GF-D8 (cell line): Measurements from ENCODE around the gene FGF4.
"Not testable (repeated sequence)": the region's sequence is repeated elsewhere in the genome, so short reads cannot be mapped to it uniquely, and the experiment has no call there.

Experiments
- DNase-seq: peaks from one replicate; lab custom pipeline; 2025; lab: John Stamatoyannopoulos, UW

FGF4 gene

DNA sequence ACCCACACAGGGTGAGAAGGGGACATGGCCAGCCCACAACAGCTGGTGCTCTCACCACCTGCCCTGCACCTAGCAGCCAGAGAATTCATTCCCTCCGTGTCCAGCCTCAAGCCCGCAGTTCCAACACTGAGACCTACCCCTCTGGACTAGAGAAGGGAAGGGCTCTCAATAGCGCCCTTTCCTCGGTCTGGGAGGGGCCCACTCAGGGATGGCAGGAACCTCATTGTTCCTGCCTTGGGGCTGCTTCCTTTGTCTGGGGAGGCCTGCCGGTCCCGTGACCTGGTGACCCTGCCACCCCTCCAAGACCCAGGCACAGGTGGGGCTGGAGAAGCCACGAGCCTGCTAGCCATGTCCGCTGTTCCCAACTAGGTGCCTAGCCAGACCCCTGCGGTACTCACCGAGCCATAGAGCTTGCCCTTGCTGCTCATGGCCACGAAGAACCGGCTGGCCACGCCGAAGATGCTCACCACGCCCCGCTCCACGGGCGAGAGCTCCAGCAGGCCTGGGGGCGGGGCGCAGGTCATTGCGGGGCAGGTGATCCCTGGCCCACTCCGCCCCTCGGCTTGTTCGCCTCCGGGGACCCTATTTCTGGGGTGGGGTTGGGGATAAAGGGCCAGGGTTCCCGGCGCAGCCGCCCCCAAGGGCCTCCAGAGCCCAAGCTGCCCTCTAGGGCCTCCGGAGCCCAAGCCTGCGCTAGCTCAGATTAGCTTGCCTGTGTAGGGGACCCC lies 1.4 kb downstream of the FGF4 start:
- no peak for DNase-seq

DNA sequence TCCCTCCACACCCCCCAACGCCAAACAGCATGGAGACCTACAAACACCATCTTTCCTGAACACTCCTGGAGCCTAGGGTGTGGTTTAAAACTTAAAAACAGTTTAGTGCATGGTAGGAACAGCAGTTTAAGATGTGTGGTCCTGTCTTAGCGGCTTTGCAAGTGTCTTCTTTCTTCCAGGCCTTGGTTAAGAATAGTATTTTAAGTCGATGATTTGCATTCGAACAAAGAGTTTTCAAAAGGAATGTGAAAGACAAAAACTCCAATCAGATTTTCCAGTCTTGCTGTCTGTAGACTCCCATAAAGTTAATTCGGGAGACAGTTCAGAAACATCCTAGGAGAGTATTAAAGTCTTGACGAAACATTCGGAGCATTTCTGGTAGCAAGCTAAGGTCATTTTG lies 3.7 kb downstream of the FGF4 start:
- no peak for DNase-seq

DNA sequence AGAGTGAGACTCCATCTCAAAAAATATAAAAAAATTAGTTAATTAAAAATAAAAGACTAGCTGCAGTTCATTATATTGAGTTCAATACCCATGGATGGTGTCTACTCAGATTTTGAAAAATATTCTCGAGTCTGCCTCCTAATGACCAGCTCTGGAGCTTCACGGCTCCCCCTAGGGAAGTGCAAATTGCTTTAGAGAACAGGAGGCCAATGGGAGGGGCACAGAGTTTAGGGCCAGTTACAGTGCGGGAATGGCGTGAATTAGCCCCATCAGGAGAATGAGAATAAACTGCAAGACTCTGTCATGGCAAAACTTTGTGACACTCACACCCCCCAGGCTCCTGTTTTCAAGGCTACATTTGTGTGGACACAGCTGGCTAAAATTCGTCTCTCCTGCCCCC lies 4.6 kb downstream of the FGF4 start:
- DNase-seq, result no peak

DNA sequence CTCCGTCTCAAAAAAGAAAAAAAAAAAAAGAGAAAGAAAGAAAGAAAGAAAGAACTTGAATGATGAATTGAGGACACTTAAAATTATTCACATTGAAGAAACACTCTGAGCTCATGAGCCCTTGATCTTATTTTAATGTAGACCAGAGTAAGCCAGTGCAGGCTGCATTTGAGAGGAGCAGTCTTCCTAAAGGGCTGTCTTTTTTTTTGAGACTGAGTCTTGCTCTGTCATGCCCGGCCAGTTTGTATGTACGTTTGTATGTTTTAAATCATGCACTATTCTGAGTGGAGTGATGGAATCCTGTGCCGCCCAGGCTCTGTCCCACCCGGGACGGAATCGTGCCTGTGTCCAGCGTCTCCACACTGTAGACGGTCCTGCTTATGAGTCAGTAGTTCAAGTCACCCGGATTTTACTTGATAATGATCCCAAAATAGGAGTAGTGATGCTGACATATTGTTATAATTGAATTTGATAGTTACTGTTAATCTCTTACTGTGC lies 9.6 kb downstream of the FGF4 start:
- DNase-seq, result no peak

DNA sequence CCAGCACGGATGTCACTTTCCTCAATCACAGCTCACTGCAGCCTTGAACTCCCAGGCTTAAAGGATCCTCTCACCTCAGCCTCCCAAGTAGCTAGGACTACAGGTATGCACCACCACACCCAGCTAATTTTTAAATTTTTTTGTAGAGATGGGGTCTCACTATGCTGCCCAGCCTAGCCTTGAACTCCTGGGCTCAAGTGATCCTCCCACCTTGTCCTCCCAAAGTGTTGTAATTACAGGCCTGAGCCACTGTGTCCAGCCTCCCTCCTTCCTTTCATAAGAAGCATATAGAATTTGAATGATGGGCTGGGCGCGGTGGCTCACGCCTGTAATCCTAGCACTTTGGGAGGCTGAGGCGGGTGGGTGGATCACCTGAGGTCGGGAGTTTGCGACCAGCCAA lies 10.2 kb downstream of the FGF4 start:
- not testable (repeated sequence) for DNase-seq

DNA sequence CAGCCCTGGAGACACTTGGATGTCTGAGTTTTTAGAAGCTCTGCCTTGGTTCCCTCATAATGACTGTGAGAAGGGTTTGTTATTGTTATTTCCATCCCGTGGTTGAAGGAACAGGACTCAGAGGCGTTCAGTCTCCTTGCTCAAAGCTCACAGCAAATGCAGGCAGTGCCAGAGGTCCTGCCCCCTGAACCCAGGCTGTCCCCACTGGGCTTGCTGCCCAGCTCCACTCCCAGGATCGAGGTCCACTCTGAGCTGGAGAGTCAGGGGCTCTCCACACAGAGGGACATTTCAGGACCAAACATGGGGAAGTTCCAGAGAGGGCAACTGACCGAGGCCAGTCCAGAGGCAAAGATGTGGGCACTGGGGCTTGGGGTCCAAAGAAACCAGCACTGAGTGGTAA lies 14.8 kb downstream of the FGF4 start:
- no peak for DNase-seq

DNA sequence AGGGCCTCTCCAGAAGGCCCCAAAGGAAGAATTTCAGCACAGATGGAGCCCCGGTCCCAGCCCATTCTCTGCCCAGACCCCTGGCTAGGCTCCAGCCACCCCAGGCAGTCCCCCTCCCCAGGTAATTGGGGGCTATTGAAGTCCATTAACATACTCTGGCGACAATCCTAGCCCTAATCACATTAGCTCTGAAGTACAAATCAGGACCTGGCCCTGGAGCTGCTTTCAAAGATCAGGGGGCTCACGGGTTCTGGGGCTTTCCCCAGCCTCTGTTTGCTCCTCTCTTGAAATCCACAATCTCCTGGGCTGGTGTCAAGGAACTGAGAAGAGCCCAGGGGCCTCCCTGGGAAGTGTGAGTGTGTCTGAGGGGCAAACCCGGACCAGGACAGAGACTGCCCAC lies 22.3 kb downstream of the FGF4 start:
- no peak for DNase-seq

DNA sequence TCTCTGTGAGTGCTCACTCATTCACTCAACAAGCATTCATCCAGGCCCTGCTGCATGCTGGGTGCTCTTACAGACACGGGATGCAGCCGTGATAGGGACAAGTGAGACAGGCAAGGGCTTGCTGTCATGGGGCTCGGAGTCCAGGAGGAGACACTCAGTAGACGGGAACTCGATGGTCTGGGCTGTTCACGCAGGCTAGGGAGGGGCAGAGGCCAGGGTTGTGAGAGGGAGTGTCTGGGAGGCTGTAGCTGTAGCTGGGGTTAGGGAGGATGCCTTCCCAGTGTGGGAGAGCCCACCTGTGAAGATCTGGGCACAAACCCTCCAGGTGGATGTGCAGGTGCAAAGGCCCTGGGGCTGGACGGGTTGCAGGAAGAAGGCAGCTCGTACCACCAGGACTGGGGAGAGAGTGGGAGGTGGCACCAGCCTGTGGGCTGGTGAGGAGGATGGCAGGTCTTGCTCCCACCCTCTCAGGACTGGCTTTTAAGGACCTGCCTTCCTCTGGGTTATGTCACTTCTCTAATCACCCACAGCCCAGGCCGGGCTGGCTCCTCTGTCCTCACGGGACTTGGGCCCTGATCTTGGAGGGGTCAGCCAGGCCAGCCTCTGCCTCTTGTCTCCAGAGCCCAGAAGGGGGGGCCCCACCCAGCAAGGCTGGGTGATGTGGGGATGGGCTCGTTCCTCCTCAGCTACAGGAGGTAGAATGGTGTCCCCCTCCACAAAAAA lies 24.1 kb downstream of the FGF4 start:
- DNase-seq, result no peak

DNA sequence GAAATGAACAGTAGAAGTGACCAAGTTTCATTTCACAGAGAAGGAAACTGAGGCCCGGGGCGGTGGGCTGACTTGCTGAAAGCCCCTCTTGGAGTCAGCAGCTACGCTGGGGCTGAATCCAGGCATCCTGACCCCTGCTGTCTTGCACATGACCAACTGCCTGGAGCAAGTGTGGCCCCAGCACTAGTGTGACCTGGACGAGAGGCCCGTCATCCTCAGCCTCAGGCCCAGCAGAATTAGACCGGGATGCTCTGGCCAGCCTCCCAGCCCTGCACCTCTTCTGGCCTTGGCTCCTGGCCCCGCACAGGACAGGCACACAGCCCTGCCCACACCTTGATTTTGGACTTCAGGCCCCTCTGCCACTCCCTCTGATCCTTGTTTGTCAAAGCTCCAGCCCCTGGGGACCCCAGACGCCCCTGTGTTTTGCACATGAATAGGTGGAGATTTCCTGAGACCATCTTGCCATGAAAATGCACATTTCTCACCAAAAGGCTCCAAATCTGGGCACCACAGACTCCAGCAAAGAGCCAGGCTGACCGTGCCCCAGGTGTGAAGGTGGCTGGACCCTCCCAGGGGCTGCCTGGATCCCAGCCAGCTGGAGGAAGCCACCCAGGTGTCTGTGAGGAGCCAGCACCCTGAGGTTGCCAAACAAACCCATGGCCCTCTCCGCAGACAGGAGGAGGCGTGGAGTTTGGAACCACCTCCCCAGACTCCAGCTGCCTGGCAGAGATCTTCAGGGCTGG lies 24.9 kb downstream of the FGF4 start:
- no peak for DNase-seq

DNA sequence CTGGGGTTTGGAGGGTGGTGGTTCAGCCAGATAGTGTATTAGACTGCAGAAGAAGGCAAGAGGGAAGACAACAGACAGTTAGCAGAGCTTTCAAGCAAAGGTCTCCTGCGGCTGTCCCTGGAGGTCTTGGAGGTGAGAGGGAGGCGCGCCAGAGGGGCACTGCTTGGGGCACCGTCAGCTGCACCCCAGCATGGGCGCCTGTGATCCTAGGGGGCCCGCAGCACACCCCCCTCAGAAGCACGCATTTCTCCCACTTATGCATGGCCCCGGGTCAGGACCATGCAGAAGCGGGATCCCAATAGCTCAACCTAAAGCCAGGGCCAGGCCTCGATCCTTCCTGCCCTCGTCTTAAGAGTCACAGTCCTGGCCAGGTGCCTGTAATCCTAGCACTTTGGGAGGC lies 26.5 kb downstream of the FGF4 start:
- DNase-seq, result no peak

DNA sequence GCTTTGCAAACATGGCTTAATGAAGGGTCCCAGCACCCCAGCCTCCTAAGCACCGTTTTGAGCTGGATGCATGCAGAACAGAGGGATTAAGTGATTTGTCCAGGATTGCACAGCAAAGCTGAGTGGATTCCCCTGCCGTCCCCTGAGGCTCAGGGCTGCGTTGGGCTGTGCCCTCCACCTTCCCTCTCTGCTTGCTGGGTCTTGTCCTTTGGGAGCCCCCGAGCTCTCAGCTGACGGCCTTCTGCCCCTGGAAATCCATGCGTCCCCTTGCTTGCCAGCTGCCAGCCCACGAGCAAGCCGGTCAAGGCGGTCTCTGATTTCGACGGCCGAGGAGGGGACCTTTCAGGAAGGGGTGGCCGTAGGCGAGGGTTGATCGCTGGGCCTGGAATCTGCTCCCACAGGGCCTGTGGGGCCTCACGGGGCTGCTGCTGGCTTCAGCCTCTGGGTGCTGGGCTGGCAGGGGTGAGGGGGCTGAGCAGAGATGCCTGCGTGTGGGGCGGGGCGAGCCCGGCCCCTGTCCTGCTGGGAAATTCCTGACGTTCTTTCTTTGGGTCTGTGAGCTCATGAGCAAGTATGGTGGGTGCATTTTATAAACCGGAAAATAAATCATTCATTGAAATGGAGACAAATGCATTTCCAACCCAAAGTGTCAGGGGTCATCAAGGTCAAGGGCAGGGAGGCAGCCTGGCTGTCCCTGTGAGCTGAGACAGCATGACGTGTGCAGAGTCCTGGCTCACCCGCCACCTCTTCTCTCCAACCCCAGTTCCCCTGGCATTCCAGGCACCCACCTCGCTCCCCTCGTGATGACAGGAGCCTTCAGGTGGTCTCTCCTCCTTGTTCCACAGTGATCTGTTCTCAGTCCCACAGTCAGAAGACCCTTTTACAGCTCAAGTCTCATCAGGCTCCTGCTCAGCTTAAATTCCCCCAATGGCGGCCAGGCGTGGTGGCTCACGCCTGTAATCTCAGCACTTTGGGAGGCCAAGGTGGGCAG lies 28.1 kb downstream of the FGF4 start:
- DNase-seq, result no peak

DNA sequence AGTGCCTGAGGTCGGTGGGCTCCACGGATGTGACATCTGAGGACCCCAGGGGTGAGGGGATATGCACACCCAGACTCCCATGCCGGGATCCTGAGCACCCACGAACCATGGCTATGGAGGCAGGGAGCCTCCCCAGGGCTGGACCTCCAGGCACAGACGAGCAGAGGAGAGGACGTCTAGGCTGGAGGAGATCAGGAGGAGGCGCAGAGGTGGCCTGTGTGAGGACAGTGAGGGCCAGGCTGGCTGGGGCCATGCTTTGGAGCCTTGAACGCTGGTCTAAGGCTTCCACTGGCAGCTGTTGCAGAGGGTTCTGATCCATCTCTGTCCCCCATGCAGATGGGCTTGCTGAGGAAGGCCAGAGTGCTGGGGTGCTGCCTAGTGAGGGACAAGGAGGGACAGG lies 29.0 kb downstream of the FGF4 start:
- DNase-seq, result no peak

DNA sequence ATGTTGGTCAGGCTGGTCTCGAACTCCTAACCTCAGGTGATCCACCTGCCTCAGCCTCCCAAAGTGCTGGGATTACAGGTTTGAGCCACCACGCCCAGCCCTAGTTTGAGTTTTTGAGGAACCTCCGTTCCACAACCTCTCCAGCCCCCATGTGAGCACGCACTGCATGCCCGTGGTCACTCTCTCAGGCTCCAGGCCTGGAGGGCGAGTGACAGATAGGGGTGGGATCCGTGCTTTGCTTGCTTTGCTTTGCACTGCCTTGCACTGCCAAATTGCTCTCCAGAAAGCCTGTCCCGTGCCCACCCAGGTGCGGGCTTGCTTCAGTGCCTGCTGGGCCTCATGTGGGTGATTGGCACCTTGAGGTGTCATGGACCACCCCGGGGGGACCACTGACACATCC lies 29.9 kb downstream of the FGF4 start:
- no peak for DNase-seq

DNA sequence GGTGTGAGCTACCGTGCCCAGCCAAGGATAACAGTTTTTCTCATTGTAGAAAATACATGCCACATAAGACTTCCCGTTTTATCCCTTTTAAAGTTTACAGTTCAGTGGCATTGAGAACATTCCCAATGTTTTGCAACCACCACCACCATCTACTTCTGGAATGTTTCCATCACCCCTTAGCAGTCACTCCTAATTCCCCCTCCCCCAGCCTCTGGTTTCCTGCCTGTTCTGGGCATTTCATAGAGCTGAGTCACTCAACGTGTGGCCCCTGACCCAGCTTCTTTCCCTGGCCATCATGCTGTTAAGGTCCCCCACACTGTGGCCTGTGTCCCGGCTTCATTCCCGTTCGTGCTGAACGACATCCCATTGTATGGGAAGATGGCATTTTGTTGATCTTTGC lies 30.7 kb downstream of the FGF4 start:
- DNase-seq, result no peak

DNA sequence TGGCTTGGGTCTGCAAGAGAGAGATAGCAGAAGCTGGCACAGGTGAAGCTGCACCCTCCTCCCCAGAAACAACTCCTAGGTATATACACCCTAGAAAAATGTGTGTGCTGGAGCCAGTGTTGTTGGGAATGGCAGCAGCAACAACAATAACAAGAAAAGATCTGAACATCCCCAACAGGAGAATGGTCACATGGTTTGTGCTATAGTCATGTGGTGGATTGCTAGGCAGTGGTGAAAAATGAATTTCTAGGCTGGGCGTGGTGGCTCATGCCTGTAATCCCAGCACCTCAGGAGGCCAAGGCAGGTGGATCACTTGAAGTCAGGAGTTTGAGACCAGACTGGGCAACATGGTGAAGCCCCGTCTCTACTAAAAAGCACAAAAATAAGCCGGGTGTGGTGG lies 40.3 kb downstream of the FGF4 start:
- DNase-seq, result no peak

DNA sequence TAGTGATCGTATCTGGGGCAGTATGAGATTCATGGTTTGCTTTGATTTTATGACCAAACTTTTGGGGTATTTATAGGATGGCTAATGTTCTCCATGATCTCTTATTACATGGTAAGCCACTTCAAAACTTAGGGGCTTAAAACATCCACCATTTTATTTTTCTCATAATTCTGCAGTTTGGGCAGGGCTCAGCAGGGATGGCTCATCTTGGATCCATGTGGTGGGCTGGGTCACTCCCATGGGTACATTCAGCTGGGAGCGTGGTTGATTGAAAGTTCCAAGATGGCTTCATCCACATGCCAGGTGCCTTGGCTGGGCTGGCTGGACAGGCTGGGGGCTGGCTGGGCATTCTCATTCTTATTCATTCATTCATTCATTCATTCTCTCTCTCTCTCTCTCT lies 40.8 kb downstream of the FGF4 start:
- no peak for DNase-seq

DNA sequence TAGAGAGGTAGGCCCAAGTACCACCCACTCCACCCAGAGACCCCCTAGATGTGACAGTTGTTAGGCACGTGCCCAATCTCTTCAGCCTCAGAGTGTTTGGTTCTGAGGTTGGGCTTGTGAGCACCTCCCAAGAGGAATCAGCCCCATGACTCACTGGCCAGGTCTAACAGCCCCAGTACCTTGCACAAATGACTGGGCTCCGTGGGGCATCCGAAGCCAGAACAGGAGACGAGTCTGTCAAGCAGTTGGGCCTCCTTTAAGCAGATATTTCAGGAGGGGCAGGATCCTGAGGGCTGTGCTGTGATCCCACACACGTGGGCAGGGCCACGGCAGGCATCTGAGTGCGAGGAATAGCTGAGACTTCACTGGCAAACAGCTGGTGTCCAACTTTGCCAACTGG lies 42.2 kb downstream of the FGF4 start:
- DNase-seq, result no peak

DNA sequence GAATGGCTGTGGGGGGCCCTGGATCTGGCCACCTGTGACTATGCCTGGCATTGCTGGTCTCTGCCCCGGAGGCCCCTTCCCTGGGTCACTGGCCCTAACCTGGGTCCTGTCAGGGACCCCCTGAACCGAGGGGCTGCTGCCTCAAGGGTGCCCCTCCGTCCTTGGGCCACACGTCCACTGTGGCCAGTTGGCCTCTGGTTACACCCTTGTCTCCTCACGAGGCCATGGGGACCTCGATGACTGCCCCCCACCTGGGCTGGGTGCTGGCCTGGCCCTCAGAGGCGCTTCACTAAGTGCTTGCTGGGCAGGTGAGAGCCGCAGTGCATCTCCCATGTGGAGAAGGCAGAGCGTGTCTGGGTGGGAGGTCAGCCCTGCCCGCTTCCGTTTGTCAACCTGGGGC lies 44.0 kb downstream of the FGF4 start:
- no peak for DNase-seq

DNA sequence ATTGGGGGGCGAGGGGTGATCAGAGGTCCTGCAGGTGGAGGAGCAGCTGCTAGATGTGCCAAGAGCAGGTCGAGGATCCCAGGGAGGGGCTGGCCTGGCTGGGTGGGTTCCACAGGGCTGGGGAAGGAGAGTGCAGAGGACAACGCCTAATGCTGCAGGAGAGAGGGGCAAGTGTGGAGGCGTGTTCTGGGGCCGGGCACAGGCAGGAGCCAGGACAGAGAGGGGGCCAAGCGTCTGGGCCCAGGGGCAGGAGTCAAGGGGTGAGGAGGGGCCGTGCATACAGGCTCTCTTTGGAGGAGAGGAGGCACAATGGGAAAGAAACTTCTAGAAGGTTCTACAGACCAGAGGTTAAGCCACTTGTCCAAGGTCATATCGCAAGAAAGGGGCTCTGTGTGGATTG lies 44.6 kb downstream of the FGF4 start:
- no peak for DNase-seq

DNA sequence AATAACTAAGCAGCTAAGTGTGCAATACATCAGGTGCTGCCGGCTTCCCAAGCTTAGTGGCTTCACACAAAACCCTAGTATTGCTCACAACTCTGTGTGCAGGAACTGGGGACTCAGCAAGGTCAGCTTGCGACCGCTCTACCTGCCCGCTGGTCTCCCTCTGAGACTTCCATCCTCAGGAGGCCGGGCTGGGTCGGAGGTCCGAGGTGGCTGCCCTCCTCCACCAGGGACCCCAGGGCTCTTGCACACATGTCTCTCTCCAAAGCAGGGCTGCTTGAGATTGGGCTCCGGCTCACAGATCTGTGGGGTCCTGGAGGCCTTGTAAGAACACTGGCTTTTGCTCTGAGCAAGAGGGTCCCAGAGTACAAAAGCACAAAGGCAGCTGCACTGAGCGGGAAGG lies 45.9 kb downstream of the FGF4 start:
- no peak for DNase-seq

DNA sequence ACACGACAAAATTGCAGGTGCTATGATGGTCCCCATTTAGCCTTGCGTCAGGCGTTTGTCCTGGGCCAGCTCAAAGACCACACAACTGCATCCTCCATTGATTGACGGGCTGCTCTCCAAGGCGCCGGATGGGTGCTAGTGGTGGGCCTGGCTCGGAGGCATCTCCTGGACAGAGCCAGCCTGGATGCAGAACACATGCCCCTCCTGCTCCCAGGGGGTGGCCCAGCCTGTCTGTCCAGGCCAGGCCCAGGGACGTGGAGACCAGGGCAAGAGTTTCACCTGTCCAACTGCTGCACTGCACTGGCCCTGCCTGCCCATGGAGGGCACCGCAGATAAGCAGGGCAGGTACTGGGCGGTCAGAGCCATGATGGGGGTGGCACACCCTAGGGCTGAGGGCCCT lies 47.9 kb downstream of the FGF4 start:
- DNase-seq, result no peak

DNA sequence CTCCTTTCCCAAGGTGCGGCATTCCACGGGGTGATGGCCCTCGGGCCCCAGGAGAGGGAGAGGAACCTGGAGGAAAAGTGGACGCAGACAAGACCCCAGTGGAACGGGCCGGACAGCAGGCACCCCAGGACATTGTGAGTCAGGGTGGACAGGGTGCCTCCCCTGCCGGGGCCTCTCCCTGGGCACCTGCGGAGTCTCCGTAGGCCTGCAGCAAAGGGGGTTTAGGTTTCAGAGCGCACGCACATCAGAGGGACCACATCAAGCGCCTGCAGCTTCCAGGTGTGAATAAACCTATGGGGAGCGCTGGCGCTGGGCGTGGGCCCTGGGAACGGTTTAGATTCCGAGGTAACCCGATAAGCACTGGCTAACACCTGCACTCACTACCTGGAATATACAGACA lies 48.7 kb downstream of the FGF4 start:
- no peak for DNase-seq
